GM03348 (cell line): ENCODE data around the gene PRAMEF7.
"Not testable (repeated sequence)": the region's sequence is repeated elsewhere in the genome, so short reads cannot be mapped to it uniquely, and the experiment has no call there.

Experiments
- DNase-seq: peaks from one replicate; pipeline ENCODE4 v3.0.0; 2012; ENCODE audit warnings: low spot score

PRAMEF7 gene

GRCh38 chr1:12916310-12916709 is at the start of gene PRAMEF7:
Gene PRAMEF7 (plus strand): TSS chr1:12916610. CDS start chr1:12917693, 1,083 bp downstream.
- DNase-seq: not testable (repeated sequence)

- not testable (repeated sequence) for DNase-seq
Observed at GRCh38 chr1:12878453-12878852, 38.0 kb upstream of the PRAMEF7 start.

DNA sequence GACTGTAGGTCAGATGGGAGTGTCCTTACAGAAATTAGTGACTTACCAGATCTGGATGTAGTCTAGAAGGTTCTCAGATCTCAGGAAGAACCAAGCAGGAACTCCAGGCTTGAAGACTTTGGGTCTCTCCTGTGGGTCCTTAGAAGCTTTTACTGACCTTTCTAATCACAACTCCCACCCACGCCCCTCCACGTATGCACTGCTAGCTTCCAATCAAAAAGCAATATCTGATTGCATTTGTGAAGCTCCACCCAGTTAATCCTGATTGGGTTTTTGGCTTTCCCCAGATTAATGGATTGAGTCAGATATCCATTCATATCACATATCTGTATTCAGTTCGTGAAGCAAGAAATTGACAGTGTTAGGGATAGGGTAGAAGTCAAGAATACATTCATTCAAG is 30.3 kb upstream of the PRAMEF7 start, which contains the start of gene PRAMEF4:
PRAMEF4 (minus strand) TSS at position 101 of the 400 bp plus-strand sequence. CDS start 2,807 bp downstream, outside the sequence.
- DNase-seq: not testable (repeated sequence)

DNA sequence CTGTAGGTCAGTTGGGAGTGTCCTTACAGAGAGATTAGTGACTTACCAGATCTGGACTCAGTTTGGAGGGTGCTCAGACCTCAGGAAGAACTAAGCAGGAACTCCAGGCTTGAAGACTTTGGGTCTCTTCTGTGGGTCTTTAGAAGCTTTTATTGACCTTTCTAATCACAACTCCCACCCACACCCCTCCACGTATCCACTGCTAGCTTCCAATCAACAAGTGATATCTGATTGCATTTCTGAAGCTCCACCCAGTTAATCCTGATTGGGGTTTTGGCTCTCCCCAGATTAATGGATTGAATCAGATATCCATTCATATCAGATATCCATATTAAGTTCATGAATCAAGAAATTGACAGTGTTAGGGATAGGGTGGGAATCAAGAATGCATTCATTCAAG is 18.2 kb upstream of the PRAMEF7 start, which contains the start of gene PRAMEF10:
PRAMEF10 (minus strand) TSS at position 101 of the 400 bp plus-strand sequence. CDS start 2,423 bp downstream, outside the sequence.
- DNase-seq: not testable (repeated sequence)

DNA sequence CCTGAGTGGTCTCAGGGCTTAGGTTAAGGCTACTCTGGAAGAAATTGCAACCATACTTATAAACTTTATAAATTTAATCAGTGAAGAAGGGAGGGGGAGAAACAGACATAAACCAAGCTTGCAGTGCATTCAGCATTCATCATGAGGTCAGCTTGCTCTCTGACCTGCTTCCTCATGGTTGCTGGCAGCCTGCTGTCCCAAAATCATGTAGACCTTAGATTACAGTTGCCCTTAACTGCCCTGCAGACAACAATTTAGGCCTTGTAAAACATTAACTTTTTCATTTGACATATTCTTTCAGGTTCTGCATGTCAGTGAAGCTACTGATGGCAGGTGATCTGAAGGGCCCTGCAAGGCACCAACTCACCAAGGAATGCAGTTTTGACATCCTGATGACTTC is 17.2 kb upstream of the PRAMEF7 start:
- not testable (repeated sequence) for DNase-seq

DNA sequence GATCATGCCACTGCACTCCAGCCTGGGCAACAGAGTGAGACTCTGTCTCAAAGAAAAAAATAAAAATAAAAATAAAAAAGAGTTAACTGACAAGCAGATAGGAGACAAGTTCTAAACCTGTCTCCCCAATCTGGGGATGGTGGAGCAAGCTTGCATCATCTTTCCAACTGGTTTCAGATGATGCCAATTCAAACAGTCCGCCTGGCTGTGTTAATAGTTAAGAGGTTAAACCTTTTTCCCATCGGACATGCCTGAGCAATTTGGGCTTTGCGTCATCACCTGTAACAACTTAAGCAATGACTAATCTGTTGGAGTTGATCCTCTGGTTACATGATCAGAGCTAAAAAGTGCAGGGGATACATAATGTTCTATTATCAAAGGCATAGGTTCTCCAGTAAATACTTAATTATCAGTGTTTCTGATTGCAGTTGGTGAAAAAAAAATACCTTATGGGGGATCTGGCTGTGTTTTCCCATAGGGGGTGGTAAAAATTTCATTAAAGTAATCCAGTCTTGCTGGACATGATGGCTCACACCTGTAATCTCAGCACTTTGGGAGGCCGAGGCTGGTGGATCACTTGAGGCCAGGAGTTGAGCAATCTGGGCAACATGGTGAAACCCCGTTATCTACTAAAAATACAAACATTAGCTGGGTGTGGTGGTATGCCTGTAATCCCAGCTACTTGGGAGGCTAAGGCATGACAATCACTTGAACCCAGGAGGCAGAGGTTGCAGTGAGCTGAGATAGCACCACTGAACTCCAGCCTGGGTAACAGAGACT is 12.4 kb upstream of the PRAMEF7 start:
- not testable (repeated sequence) for DNase-seq

GRCh38 chr1:12921749-12922148 is 5.3 kb downstream of the PRAMEF7 start:
- DNase-seq: not testable (repeated sequence)

DNA sequence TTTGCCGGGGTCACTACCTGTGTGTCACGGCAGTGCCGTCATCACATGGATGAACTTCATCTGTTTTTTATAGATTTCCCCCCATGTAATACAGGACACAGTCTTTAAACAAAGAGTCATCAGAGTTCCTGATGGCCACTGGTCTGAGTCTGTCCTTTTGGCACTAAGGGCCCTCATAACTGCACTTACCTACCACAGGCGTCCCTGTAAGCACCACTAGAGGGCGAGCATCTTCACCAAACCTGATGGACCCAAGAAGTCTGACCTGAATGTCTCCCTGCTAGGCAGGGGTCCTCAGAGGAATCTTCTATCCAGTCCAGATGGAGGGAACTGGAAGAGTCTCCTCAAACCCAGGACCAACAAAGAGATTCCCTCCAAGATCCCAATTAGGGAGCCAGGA is 8.0 kb downstream of the PRAMEF7 start:
- DNase-seq: not testable (repeated sequence)

DNA sequence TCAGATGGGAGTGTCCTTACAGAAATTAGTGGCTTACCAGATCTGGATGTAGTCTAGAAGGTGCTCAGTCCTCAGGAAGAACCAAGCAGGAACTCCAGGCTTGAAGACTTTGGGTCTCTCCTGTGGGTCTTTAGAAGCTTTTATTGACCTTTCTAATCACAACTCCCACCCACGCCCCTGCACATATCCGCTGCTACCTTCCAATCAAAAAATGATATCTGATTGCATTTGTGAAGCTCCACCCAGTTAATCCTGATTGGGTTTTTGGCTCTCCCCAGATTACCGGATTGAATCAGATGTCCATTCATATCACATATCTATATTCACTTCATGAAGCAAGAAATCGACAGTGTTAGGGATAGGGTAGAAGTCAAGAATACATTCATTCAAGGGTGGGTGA is 31.1 kb downstream of the PRAMEF7 start, which contains the start of gene PRAMEF6:
PRAMEF6 (minus strand) TSS at position 101 of the 400 bp plus-strand sequence. CDS start 5,062 bp downstream, outside the sequence.
- not testable (repeated sequence) for DNase-seq
